ENCODE results near the gene SAPCD1. TPM values are rescaled to one million over a fixed set of nuclear protein-coding genes. Genes with fewer than 3 reads are reported as not detected.

The SAPCD1 gene
- total and polyA plus RNA-seq, 2 donors: 0.90 to 1.3 TPM

- under 1% methylated on average over 18 of the region's 18 CpGs for WGBS
- Histone ChIP-seq H3K27ac (ENCODE audit: low read depth) (peak overlapping the region; percentile 98), H3K36me3 (ENCODE audit: insufficient read depth) (peaks cover 2% of the 10 kb centered on the region), H3K4me3 (ENCODE audit: low read depth, low read length) (peak overlapping the region; percentile 64), H3K4me1 (ENCODE audit: insufficient read depth) (no peaks in the 10 kb centered on the region)
- no peak for DNase-seq (ENCODE audit: extremely low spot score)
These were observed 27.5 kb upstream of the SAPCD1 start for GRCh38 chr6:31734821-31735406.

DNA sequence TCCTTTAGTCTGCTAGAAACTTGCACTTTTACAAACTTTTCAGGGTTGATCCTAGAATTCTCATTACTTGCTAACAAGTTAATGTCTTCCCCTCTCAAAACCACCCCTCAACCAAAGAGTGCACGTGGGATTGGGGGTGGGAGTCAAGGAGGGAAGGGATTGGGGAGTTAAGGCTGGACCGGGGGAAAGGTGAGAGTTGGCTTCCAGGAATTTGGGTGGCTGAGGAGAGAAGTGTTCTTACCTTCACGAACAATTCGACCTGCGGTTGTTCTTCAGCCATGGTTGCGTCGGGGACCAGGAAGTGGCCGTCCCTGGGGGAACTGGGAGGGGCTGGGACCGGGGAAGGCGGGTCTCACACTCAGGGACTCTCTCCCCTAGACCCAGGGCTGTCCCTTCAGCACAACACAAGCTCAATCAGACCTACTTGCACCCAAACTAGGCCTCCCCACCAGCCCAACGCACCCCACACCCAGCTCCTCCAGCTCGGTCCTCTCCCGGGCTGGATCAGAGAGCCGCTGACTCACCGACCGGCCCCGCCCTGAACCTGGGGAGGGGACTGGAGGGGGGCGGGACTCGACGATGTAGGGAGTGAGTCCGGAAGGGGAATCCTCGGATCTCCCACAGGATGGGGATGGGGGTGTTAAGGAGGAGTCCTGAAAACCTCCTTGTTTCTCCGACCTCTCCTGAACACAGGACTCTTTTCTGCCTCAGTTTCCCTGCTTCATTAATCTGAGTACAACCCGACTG is 26.3 kb upstream of the SAPCD1 start, which contains the start of gene CLIC1:
CLIC1 (minus strand) TSS at position 510 of the 747 bp plus-strand sequence; CDS start at position 280, 230 bp downstream.
- H3K4me1 ChIP-seq (ENCODE audit: insufficient read depth): no peaks in the 10 kb centered on the region
- WGBS: under 1% methylated on average over 24 of the region's 24 CpGs
- H3K36me3 ChIP-seq (ENCODE audit: insufficient read depth): peaks cover 2% of the 10 kb centered on the region
- H3K27ac ChIP-seq (ENCODE audit: low read depth): peak within 1 kb of the TSS; percentile 98
- H3K4me3 ChIP-seq (ENCODE audit: low read depth, low read length): peak within 1 kb of the TSS; percentile 64
- peak; percentile 83 for DNase-seq (ENCODE audit: extremely low spot score)

DNA sequence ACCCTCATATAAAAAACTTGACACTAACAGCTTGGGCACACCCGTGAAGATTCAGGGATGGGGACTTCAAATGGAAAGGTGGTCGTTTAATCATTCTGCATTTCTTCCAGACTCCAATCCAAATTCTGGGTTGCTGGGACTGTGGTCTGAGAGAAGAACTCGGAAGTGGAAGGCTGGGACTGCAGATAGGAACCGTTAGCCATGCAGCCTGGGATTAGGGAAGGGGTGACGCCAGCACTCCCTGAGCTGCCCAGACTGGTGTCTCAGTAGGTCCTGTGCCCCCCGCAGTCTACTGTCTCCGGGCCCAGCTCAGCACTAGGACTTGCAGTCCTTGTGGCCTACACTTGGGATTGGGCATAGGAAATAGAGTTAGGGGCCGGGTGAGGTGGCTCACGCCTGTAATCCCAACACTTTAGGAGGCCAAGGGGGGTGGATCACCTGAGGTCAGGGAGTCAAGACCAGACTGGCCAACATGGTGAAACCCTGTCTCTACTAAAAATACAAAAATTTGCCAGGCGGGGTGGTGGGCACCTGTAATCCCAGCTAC is 25.6 kb upstream of the SAPCD1 start:
- Histone ChIP-seq H3K36me3 (ENCODE audit: insufficient read depth) (peaks cover 1% of the 10 kb centered on the region), H3K4me1 (ENCODE audit: insufficient read depth) (no peaks in the 10 kb centered on the region), H3K4me3 (ENCODE audit: low read depth, low read length) (peak overlapping the region; percentile 64), H3K27ac (ENCODE audit: low read depth) (peak overlapping the region; percentile 98)
- 32% methylated on average over 10 of the region's 10 CpGs for WGBS
- DNase-seq (ENCODE audit: extremely low spot score): no peak

DNA sequence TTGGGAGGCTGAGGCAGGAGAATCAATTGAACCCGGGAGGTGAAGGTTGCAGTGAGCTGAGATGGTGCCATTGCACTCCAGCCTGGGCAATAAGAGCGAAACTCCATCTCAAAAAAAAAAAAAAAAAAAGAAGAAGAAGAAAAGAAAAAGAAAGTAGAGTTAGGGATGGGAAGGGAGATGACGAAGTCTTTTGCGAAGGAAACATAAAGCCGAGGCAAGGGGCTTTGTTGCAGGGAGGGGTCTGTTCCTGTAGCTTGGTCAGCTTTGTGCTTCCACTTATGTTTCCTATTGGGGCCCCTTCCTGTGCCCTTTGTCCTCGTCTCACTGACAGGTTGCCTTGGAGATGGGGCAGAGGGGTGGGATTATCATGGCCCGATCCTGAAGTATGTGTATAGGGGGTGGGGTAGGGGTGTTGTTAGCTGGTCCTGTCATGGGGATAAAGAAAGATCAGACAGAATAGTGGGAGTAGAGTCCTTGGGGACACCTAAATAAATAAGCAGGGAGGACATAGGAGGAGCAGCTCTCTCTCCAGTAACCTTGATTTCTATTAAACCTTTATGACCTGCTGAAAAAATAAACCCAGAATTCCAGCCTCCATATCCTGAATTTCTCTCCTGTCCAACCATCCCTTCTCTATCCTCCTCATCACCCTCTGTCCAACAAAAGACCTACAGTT is 25.0 kb upstream of the SAPCD1 start:
- 45% methylated on average over 7 of the region's 7 CpGs for WGBS
- no peaks in the 10 kb centered on the region for H3K36me3 ChIP-seq (ENCODE audit: insufficient read depth)
- H3K27ac ChIP-seq (ENCODE audit: low read depth): peak overlapping the region; percentile 76
- peak; percentile 70 for DNase-seq (ENCODE audit: extremely low spot score)
- H3K4me1 ChIP-seq (ENCODE audit: insufficient read depth): no peaks in the 10 kb centered on the region
- no peak overlapping the region for H3K4me3 ChIP-seq (ENCODE audit: low read depth, low read length)

DNA sequence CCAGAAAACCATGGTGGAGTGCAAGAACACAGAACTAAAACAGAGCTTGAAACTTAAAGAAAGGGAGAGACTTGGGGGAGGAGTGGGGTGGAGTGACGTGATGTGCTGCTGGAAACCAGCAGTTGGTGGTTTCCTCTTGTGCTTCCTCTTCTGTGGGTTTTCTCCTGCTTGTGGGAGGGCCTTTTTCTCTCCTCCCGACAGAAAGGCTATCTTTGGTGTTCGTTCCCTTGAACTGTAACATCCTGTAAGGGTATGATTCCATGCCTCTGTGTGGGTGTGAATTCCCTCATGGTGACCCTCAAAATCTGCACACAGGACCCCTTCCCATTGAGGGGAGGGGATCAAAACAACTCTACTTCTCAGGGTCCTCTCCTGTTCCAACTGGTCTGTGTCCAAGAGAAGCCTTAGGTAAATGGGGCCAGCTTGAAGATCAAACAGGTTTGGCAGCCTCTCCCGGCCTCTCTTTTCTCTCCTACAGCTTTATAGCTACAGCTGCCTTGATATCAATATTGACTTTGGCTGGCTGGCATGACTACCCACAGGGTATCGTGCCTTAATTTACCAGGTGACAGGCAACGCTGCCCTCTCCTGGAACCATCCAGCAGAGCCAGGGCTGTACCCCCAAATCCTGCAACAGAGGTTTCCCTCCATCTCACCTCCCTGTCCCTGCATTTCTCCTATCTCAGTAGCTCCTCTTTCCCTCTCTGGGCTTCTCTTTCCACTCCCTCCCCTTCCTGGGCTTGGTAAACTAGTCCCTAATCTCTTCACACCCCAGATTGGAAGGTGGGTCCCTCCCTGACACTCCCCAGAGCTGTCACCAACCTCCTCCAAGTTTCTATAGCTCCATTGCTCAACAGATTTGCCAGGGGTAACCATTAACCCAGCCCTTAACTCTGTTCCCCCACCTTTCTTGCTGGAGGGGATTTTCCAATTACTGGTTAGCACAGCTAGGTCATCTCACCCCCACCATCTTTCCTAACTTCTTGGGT is 24.2 kb upstream of the SAPCD1 start:
- DNase-seq (ENCODE audit: extremely low spot score): peak; percentile 79
- H3K4me3 ChIP-seq (ENCODE audit: low read depth, low read length): no peak overlapping the region
- H3K4me1 ChIP-seq (ENCODE audit: insufficient read depth): no peaks in the 10 kb centered on the region
- H3K36me3 ChIP-seq (ENCODE audit: insufficient read depth): no peaks in the 10 kb centered on the region
- WGBS: 23% methylated on average over 6 of the region's 6 CpGs
- peak overlapping the region; percentile 76 for H3K27ac ChIP-seq (ENCODE audit: low read depth)

DNA sequence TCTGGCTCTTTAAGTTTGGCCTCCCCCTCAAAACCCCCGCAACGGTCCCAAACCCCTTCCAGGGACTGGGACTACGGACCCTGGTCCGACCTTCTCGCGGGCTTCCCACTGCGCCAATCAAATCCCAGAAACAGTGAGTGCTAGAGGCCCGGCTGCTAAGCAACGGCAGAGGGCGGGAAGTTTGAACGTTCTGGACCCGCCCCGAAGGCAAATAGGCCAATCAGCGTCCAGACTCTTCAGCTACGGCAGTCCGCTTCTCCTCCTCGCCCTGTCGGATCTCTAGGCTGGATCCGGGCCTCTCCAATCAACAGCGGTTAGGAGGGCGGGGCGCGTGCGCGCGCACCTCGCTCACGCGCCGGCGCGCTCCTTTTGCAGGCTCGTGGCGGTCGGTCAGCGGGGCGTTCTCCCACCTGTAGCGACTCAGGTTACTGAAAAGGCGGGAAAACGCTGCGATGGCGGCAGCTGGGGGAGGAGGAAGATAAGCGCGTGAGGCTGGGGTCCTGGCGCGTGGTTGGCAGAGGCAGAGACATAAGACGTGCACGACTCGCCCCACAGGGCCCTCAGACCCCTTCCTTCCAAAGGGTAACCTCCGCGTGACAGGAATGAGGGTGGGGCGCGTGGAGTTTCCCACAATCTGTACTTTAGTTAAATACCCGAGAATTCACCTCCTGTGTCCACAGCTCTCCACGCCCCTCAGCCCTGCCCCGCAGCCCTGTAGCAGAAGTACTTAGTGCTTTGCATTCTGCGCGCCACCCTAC is 22.6 kb upstream of the SAPCD1 start, which contains the start of gene MSH5:
MSH5 (plus strand) TSS at position 367 of the 758 bp plus-strand sequence. CDS start 462 bp downstream, outside the sequence.
- Histone ChIP-seq H3K4me3 (ENCODE audit: low read depth, low read length) (peak within 1 kb of the TSS; percentile 40), H3K36me3 (ENCODE audit: insufficient read depth) (no peaks in the 10 kb centered on the region), H3K27ac (ENCODE audit: low read depth) (peak within 1 kb of the TSS; percentile 14), H3K4me1 (ENCODE audit: insufficient read depth) (no peaks in the 10 kb centered on the region)
- under 1% methylated on average over 58 of the region's 58 CpGs for WGBS
- peak; percentile 99 for DNase-seq (ENCODE audit: extremely low spot score)

GRCh38 chr6:31740397-31741223 is 21.8 kb upstream of the SAPCD1 start:
- no peaks in the 10 kb centered on the region for H3K36me3 ChIP-seq (ENCODE audit: insufficient read depth)
- no peak for DNase-seq (ENCODE audit: extremely low spot score)
- WGBS: 21% methylated on average over 29 of the region's 29 CpGs
- H3K4me3 ChIP-seq (ENCODE audit: low read depth, low read length): peak overlapping the region; percentile 40
- no peaks in the 10 kb centered on the region for H3K4me1 ChIP-seq (ENCODE audit: insufficient read depth)
- H3K27ac ChIP-seq (ENCODE audit: low read depth): no peak overlapping the region

- Histone ChIP-seq H3K4me3 (ENCODE audit: low read depth, low read length) (no peak overlapping the region), H3K36me3 (ENCODE audit: insufficient read depth) (no peaks in the 10 kb centered on the region), H3K4me1 (ENCODE audit: insufficient read depth) (no peaks in the 10 kb centered on the region), H3K27ac (ENCODE audit: low read depth) (no peak overlapping the region)
- no peak for DNase-seq (ENCODE audit: extremely low spot score)
- WGBS: 79% methylated on average over 2 of the region's 2 CpGs
These were observed 20.6 kb upstream of the SAPCD1 start for GRCh38 chr6:31741815-31742214.

- Histone ChIP-seq H3K4me3 (ENCODE audit: low read depth, low read length) (no peak overlapping the region), H3K4me1 (ENCODE audit: insufficient read depth) (no peaks in the 10 kb centered on the region), H3K36me3 (ENCODE audit: insufficient read depth) (no peaks in the 10 kb centered on the region), H3K27ac (ENCODE audit: low read depth) (no peak overlapping the region)
- no peak for DNase-seq (ENCODE audit: extremely low spot score)
- 85% methylated on average over 3 of the region's 3 CpGs for WGBS
These were observed 19.6 kb upstream of the SAPCD1 start for GRCh38 chr6:31742894-31743293.

DNA sequence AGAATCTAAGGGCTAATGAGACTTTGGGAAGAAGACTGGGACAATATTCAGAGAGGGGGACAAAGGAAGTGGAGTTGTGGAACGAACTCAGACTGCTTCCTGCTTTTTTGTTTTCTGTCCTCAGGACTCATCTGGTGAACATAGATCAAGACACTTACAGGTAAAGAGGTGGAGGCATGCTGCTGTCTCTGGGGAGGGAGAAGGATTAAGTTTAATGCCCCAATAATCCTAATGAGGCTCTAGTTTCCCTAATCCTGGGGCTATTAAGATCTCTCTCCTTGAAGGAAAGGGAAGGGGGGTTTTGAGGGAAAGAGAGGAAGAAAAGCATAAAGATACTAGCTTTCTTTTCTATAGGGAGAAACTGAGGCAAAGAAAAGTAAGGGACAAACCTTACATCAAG is 18.0 kb upstream of the SAPCD1 start:
- 38% methylated on average over 1 of the region's 1 CpG for WGBS
- Histone ChIP-seq H3K36me3 (ENCODE audit: insufficient read depth) (no peaks in the 10 kb centered on the region), H3K27ac (ENCODE audit: low read depth) (no peak overlapping the region), H3K4me3 (ENCODE audit: low read depth, low read length) (no peak overlapping the region), H3K4me1 (ENCODE audit: insufficient read depth) (no peaks in the 10 kb centered on the region)
- no peak for DNase-seq (ENCODE audit: extremely low spot score)

- Histone ChIP-seq H3K4me3 (ENCODE audit: low read depth, low read length) (no peak overlapping the region), H3K36me3 (ENCODE audit: insufficient read depth) (no peaks in the 10 kb centered on the region), H3K27ac (ENCODE audit: low read depth) (no peak overlapping the region), H3K4me1 (ENCODE audit: insufficient read depth) (no peaks in the 10 kb centered on the region)
- 91% methylated on average over 8 of the region's 8 CpGs for WGBS
- DNase-seq (ENCODE audit: extremely low spot score): no peak
These were observed 13.0 kb upstream of the SAPCD1 start for GRCh38 chr6:31749301-31750036.

Data from urinary bladder (tissue), 4 donors.